ENCODE data around the gene TBC1D1.

DNA sequence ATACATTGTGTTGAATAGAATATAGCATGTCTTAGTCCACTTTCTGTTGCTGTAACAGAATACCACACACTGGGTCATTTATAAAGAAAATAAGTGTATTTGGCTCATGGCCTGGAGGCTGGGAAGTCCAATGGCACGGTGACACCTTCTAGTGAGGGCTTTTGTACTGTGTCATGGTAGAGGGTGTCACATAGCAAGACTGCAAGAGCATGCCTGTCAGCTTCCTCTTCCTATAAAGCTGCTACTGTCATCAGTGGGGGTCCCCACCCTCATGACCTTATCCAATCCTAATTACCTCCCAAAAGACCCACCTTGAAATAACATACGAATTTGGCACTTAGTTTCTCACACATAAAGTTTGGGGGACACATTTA lies 262.5 kb downstream of the TBC1D1 start:
- TF ChIP-seq, protein P1, sequence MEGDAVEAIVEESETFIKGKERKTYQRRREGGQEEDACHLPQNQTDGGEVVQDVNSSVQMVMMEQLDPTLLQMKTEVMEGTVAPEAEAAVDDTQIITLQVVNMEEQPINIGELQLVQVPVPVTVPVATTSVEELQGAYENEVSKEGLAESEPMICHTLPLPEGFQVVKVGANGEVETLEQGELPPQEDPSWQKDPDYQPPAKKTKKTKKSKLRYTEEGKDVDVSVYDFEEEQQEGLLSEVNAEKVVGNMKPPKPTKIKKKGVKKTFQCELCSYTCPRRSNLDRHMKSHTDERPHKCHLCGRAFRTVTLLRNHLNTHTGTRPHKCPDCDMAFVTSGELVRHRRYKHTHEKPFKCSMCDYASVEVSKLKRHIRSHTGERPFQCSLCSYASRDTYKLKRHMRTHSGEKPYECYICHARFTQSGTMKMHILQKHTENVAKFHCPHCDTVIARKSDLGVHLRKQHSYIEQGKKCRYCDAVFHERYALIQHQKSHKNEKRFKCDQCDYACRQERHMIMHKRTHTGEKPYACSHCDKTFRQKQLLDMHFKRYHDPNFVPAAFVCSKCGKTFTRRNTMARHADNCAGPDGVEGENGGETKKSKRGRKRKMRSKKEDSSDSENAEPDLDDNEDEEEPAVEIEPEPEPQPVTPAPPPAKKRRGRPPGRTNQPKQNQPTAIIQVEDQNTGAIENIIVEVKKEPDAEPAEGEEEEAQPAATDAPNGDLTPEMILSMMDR (IDR thresholded peaks at IDR 0.05; ENCODE audit: insufficient read depth, low read depth, low read length), result no peak
- no peak for TF ChIP-seq EZH2 (IDR thresholded peaks at IDR 0.05; ENCODE audit: insufficient read depth, low read length)

Data from astrocyte (in vitro differentiated cells and primary cell).